GM12875 (cell line): ENCODE data around the gene PSMC3.

Source experiments
- H3K4me3 ChIP-seq: one replicate; pipeline ENCODE4 v1.5.1; 2011; ENCODE audit warnings: low read depth, low read length, control low read depth
- CTCF ChIP-seq: IDR thresholded peaks from 2 replicates; pipeline ENCODE4 v1.5.1; 2011; ENCODE audit warnings: low read depth, mild to moderate bottlenecking, control low read depth, inconsistent platforms, low read length, moderate library complexity, borderline replicate concordance; ENCODE audit not compliant: insufficient read depth

The PSMC3 gene

GRCh38 chr11:47389577-47390421, 36.4 kb downstream of the PSMC3 start:
- no peak overlapping the region for H3K4me3 ChIP-seq
- no peak for TF ChIP-seq CTCF

GRCh38 chr11:47388697-47389576, 37.3 kb downstream of the PSMC3 start:
- TF ChIP-seq CTCF, result no peak
- no peak overlapping the region for H3K4me3 ChIP-seq

- no peak overlapping the region for H3K4me3 ChIP-seq
- TF ChIP-seq CTCF, result no peak
Measured at GRCh38 chr11:47387944-47388696, 38.1 kb downstream of the PSMC3 start.

GRCh38 chr11:47384498-47384897, 41.7 kb downstream of the PSMC3 start:
- H3K4me3 ChIP-seq, result no peak overlapping the region
- TF ChIP-seq CTCF, result no peak

GRCh38 chr11:47383071-47383470, 43.2 kb downstream of the PSMC3 start:
- H3K4me3 ChIP-seq, result no peak overlapping the region
- no peak for TF ChIP-seq CTCF

- TF ChIP-seq CTCF, result no peak
- no peak overlapping the region for H3K4me3 ChIP-seq
Measured at GRCh38 chr11:47380078-47380477, 46.2 kb downstream of the PSMC3 start.
